ENCODE results near the gene STX8.

- TF ChIP-seq CTCF (IDR thresholded peaks at IDR 0.05): no peak
- TF ChIP-seq POLR2A (IDR thresholded peaks at IDR 0.05): no peak
- TF ChIP-seq POLR2AphosphoS5 (IDR thresholded peaks at IDR 0.05; ENCODE audit: insufficient read depth in 1 of 2, low read depth in 1 of 2): no peak
Measured at GRCh38 chr17:9519583-9520272, 55.9 kb downstream of the STX8 start.

Measured in vagina (tissue), 2 donors.